Tibial nerve (tissue), 4 donors: ENCODE results near the gene BCOR.

Experiments
- CTCF ChIP-seq, 5 experiments: fragments of 200-600 bp in 3 of 5; fragments of 450-650 bp in 2 of 5; sonication (generic) in 3 of 5; IDR thresholded peaks; one replicate each; pipeline ENCODE4 v1.5.1; 2016 to 2019; ENCODE audit warnings: antibody characterized with exemption in 5 of 5, mild to moderate bottlenecking in 3 of 5, moderate library complexity in 2 of 5
- EP300 ChIP-seq, 2 donors: sonication (generic); formaldehyde crosslinking; IDR thresholded peaks; one replicate each; pipeline ENCODE4 v1.6.1; 2017; ENCODE audit warnings: antibody characterized with exemption in 2 of 2, mild to moderate bottlenecking in 1 of 2
- POLR2A ChIP-seq, 2 donors: fragments of 450-650 bp; IDR thresholded peaks; one replicate each; pipeline ENCODE4 v1.6.1; 2017; ENCODE audit warnings: antibody characterized with exemption in 2 of 2, mild to moderate bottlenecking in 2 of 2, moderate library complexity in 2 of 2

- TF ChIP-seq CTCF (IDR thresholded peaks at IDR 0.05) (no peak), POLR2A (IDR thresholded peaks at IDR 0.05) (no peak), EP300 (IDR thresholded peaks at IDR 0.05) (no peak)
Observed at GRCh38 chrX:40049084-40049641, 48.6 kb downstream of the BCOR start.
